Memory B cell (primary cell): ENCODE results near the gene ABCG1.

Experiments
- ATAC-seq: fragments of 150-1000 bp; cut with Tn5 transposase; 2 replicates; pipeline ENCODE4 v1.10.0; 2021; ENCODE audit warnings: low read depth, mild to moderate bottlenecking, moderate library complexity
- DNase-seq, 2 donors: peaks; one replicate each; pipeline ENCODE4 v3.0.0; 2022; ENCODE audit warnings: low spot score in 2 of 2
- H3K27ac Mint-ChIP-seq: one replicate; pipeline ENCODE4 v1.8.0; 2022; ENCODE audit warnings: mild to moderate bottlenecking, moderate library complexity, mixed read lengths
- H3K27me3 Mint-ChIP-seq: one replicate; pipeline ENCODE4 v1.8.0; 2022; ENCODE audit warnings: mixed read lengths
- H3K36me3 Mint-ChIP-seq: one replicate; pipeline ENCODE4 v1.8.0; 2022; ENCODE audit warnings: mild to moderate bottlenecking, mixed read lengths
- H3K4me1 Mint-ChIP-seq: one replicate; pipeline ENCODE4 v1.8.0; 2022; ENCODE audit warnings: mixed read lengths
- H3K4me3 Mint-ChIP-seq: one replicate; pipeline ENCODE4 v1.8.0; 2022; ENCODE audit warnings: mild to moderate bottlenecking, moderate library complexity, mixed read lengths
- H3K9me3 Mint-ChIP-seq: one replicate; pipeline ENCODE4 v1.8.0; 2022; ENCODE audit warnings: mixed read lengths

Gene ABCG1

DNA sequence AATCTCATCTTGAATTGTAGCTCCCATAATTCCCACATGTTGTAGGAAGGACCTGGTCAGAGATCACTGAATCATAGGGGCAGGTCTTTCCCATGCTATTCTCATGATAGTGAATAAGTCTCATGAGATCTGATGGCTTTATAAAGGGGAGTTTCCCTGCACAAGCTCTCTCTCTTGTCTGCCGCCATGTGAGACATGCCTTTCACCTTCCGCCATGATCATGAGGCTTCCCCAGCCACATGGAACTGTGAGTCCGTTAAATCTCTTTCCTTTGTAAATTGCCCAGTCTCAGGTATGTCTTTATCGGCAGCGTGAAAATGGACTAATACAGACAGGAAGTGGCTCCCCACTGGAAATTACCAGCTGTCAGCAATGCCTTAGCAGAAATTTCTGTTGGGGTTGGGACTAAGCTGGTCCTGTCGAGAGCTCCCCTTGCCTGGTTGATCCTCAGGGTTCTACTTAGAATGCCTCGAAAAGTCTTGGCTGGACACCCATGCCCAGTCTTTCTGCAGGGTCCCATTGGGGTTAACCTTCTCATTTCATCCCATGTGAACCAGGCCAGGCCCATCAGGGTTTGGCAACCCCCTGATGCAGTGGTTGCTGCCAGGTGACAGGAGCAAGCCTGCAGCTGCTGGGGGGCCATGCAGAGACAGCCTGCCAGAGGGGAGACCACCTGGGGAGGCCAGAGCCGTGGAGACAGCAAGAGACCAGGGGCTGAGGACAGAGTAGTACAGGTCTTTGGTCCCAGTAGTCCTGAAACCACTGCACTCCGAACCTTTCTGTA, 2.8 kb upstream of the ABCG1 start:
- H3K27me3 Mint-ChIP-seq: peaks cover 2% of the 10 kb centered on the region
- H3K27ac Mint-ChIP-seq: no peak overlapping the region
- no peak overlapping the region for H3K4me3 Mint-ChIP-seq
- no peaks in the 10 kb centered on the region for H3K36me3 Mint-ChIP-seq
- ATAC-seq (no peak), DNase-seq (no peak)
- H3K4me1 Mint-ChIP-seq: peaks cover 5% of the 10 kb centered on the region
- no peaks in the 10 kb centered on the region for H3K9me3 Mint-ChIP-seq

DNA sequence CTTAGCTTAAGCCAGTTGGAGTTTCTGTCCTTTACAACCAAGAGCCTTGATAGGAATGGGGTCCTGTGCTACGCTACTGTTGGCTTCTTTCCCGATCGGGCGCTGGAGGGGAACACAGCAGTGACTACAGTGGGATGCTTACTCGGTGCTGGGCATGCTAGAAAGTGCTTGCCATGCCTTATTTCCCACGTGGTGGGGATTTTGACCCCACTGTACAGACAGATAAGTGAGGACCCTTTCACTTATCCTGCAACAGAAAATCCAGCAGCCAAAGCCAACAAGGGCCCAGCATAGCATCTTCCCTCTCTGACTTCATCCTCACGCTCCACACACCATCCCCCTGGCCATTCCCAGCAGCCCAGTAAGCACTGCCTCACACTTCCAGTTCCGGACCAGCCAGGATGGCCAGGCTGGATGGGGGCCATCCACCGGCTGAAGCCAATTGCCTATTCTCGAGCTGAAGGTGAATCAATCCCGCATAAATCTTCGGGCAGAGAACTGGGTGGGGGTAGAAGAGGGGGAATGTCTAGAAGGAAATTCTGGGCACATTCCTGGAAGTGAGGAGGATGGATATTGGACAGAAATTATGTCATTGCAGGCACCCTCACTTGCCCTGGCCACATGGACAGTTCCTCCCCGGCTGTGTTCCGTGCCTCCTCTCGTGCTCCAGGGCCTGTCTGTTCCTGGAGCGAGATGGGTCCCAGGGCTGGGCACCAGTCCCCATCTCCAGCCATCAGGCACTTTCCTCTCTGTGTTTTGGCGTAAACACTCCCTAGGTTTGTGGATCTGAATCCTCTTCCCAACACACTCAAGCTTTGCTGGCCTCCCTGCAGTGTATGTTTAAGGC, 2.0 kb upstream of the ABCG1 start:
- H3K4me3 Mint-ChIP-seq: no peak overlapping the region
- H3K27me3 Mint-ChIP-seq: no peaks in the 10 kb centered on the region
- peaks cover 1% of the 10 kb centered on the region for H3K36me3 Mint-ChIP-seq
- peaks cover 9% of the 10 kb centered on the region for H3K4me1 Mint-ChIP-seq
- H3K9me3 Mint-ChIP-seq: no peaks in the 10 kb centered on the region
- ATAC-seq: no peak
- H3K27ac Mint-ChIP-seq: peak overlapping the region; percentile 26
- DNase-seq: no peak

DNA sequence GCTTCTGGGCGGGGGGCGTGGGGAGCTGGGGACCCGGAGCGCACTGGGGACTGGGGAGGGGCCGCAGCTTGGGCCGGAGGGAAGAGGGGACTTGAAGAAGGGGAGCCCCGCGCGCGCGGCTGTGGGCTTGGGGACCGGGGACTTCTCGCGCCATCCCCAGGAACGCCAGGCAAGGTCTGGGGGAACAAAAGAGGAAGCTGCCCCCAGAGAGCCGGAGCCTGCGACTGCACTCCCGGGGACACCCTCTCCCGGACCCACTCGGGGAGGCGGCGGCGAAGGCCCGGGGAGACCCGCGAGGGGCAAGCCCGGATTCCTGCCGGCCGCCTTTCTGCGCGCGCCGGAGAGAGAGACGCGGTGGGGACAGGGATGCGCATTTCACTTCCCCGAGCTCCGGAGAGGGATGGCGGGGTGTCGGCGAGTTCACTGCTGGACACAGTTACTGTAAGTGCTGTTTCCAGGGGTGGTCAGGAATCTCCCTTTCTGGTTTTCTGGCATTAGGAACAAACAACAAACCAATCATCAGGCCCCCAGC, 732 bp downstream of the ABCG1 start:
- peaks cover 21% of the 10 kb centered on the region for H3K4me1 Mint-ChIP-seq
- H3K27ac Mint-ChIP-seq: peak overlapping the region; percentile 95
- H3K4me3 Mint-ChIP-seq: peak overlapping the region; percentile 93
- DNase-seq (peak in 1 of 2 donors; percentile 58), ATAC-seq (peak; percentile 20)
- no peaks in the 10 kb centered on the region for H3K27me3 Mint-ChIP-seq
- peaks cover 10% of the 10 kb centered on the region for H3K36me3 Mint-ChIP-seq
- H3K9me3 Mint-ChIP-seq: no peaks in the 10 kb centered on the region

DNA sequence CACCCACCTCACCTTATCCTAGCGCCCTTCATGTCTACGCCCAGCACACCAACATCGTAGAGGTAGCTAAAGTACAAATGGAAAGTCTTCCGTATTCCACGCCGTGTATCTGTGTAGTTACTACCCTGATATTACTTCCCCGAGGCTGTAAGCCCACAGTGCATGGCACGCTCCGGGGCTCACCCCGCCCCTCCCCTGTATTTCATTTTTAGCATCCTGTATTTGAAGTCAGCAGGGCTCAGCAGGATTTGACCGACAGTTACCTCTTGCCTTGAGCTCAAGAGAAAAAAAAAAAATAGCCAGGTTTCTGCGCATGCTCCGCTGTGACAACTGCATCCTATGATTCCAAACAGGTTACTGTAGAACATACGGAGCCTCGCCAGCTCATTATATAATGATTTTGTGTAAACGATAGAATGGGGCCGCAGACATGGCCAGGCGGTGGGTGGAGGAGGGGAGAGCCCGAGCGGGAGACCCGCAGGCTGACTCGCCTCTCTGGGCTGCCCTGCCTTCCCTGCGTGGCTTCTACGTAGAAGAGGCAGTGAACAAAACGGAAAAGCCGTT, 1.3 kb downstream of the ABCG1 start:
- peak; percentile 83 for ATAC-seq
- Mint-ChIP-seq H3K4me3 (peak overlapping the region; percentile 93), H3K27me3 (no peaks in the 10 kb centered on the region), H3K27ac (peak overlapping the region; percentile 95), H3K36me3 (peaks cover 10% of the 10 kb centered on the region), H3K9me3 (no peaks in the 10 kb centered on the region), H3K4me1 (peaks cover 21% of the 10 kb centered on the region)
- DNase-seq: peak; percentile 67 to 82

DNA sequence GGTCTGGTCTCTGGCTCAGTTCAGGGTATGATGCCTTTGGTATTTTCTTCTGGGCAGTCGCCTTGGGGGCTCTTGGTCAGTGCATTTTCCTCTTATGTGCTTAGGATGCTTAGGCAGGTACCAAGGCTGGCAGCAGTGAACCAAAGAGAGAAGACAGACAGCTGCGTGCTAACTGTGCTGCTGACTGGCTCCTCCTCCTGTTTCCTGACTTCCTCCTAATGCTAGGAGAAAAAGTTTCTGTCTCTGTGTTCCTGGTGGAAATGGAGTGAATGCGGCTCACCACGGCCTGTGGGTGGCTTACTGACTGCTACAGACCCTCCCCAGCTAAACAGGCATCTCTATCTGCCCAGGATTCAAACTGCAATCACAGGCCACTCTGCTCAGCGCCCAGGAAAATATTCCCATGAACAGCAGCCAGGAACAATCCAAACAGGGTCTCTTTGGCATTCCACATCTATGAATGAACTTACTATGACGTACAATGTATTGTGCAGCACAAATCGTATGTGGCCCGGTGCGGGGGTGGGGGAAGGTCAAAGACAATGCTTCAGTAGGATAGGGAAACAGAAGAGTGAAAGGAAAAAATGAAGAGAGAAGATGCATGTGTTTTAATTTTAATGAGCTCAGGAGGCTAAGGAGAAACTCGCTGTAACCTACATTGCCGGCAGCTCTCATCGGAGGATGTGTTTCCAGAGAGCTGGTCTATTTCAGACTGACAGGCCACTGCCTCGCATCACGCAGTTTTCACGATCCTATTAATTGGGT, 2.8 kb downstream of the ABCG1 start:
- no peak overlapping the region for H3K4me3 Mint-ChIP-seq
- no peaks in the 10 kb centered on the region for H3K27me3 Mint-ChIP-seq
- H3K27ac Mint-ChIP-seq: no peak overlapping the region
- ATAC-seq (no peak), DNase-seq (no peak)
- H3K9me3 Mint-ChIP-seq: no peaks in the 10 kb centered on the region
- H3K4me1 Mint-ChIP-seq: peaks cover 25% of the 10 kb centered on the region
- H3K36me3 Mint-ChIP-seq: peaks cover 20% of the 10 kb centered on the region

DNA sequence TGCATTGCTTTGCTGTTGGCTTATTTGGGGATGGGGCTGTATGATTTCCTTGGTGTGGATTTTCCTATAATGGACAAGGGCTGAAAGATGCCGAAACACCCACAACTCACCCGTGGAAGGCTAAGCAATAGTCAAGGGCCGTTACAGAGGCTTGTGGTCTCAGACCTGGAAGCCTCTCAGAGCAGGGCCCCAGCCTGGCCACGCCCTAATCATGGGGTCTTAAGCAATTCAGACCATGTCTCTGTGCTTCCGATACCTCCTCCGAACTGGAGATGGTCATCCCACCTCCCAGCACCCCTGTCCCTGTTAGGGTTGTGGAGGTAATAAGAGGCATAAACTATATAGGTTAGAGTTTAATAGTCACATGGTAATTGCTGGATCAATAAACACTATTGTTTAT, 3.4 kb downstream of the ABCG1 start:
- Mint-ChIP-seq H3K4me1 (peaks cover 26% of the 10 kb centered on the region), H3K36me3 (peaks cover 24% of the 10 kb centered on the region), H3K27me3 (no peaks in the 10 kb centered on the region), H3K9me3 (no peaks in the 10 kb centered on the region), H3K27ac (peak overlapping the region; percentile 13), H3K4me3 (no peak overlapping the region)
- ATAC-seq (no peak), DNase-seq (no peak)

DNA sequence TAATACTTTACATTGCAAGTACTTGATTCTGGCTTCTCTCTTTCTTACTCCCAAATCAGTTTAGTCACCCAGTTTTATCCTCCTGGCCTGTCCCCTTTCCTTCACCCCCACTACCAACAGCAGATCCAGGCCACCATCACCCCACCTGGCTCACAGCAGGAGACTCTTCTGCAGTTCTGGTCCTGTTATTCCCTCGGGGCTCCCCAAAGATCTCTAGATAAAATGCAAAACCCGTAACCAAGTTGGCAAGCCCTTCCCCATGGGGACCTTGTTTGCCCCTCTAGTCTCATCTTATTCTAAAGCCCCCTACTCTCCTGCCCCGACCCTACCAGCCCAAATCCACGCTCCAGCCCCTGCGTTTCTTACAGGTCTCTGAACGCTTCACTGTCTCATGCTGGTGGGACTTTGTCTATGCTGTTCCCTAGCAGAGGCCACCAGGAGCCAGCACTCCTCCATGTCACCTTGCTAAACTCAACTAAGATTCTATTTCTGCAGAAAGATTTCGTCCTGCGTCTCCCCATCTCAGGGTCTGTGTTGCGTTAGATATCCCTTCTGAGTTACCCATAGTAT, 4.0 kb downstream of the ABCG1 start:
- peaks cover 30% of the 10 kb centered on the region for H3K4me1 Mint-ChIP-seq
- H3K27me3 Mint-ChIP-seq: no peaks in the 10 kb centered on the region
- DNase-seq: no peak
- H3K27ac Mint-ChIP-seq: peak overlapping the region; percentile 13
- no peak for ATAC-seq
- peaks cover 29% of the 10 kb centered on the region for H3K36me3 Mint-ChIP-seq
- H3K9me3 Mint-ChIP-seq: no peaks in the 10 kb centered on the region
- no peak overlapping the region for H3K4me3 Mint-ChIP-seq

DNA sequence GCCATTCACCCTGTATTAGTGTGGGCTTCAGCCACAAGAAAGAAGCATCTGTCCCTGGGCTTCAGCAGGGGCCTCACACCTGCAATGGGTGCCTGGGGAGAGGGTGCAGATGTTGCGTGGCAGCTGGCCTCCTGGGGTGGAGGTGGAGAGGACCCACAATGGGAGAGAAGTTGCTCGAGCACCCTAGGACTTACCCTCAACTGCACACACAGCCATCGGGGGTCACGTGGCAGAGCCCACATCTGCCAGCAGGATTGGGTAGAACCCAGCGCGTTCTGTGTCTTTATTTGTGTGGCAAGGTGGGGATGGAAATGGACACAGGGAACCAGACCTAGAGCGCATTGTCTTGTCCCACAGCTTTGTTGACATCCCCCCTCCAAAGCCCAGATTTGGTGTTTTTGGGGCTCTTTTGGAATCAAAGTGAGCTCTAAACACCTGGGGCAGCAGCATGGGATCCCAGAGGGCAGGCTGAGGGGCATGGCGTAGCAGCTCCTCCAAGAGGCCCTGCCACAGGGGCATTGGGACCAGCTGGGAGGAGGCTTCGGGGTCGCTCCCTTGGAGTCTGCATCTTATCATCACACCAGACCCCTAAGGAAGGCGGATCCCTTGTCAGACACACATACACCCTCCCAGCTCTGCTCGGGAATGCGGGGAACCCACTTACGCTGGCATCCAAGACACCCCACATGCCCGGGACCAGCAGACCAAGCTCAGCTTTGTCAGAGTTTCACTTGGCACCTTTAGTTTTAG, 5.1 kb downstream of the ABCG1 start:
- no peak overlapping the region for H3K4me3 Mint-ChIP-seq
- no peak overlapping the region for H3K27ac Mint-ChIP-seq
- H3K36me3 Mint-ChIP-seq: peaks cover 31% of the 10 kb centered on the region
- H3K4me1 Mint-ChIP-seq: peaks cover 35% of the 10 kb centered on the region
- H3K27me3 Mint-ChIP-seq: no peaks in the 10 kb centered on the region
- H3K9me3 Mint-ChIP-seq: no peaks in the 10 kb centered on the region
- DNase-seq (no peak), ATAC-seq (no peak)

DNA sequence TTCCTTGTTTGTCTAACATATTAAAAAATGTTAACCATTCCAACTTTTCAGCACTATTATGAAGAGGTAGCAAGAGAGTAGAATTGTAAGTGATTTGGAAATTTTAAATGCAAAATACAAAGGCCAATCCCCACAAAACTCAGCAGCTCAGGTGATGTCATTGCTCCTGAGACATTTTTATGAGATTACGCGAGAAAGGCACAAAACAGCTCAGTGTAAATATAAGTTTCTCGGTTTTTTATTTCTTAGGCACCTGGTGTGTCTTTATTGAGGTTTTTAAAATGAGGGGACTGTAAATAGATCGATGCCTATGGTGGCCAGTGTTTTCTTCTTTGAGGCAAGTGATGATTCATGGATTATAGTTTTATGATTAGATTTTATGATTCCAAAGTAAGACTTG, 6.1 kb downstream of the ABCG1 start:
- Mint-ChIP-seq H3K27ac (peak overlapping the region; percentile 67), H3K4me3 (no peak overlapping the region), H3K27me3 (no peaks in the 10 kb centered on the region), H3K36me3 (peaks cover 34% of the 10 kb centered on the region), H3K9me3 (no peaks in the 10 kb centered on the region), H3K4me1 (peaks cover 35% of the 10 kb centered on the region)
- ATAC-seq (no peak), DNase-seq (no peak)

DNA sequence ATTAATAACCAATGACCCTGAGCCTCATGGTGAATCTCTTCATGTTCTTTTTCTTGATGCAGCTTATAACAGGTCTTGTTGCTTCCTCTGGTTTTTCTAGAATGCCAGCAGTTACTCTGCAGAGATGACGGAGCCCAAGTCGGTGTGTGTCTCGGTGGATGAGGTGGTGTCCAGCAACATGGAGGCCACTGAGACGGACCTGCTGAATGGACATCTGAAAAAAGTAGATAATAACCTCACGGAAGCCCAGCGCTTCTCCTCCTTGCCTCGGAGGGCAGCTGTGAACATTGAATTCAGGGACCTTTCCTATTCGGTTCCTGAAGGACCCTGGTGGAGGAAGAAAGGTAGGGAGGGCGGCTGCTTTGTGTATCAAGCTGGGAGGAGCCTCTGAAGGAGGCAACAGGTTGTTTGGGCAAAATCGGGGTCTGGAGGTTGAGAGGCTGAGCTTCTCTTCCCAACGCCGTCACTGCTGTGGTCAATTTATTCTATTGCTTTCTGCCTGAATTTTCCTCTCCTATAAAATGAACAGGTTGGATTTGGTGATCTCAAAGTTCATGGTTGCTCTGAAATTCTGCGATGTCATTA, 6.7 kb downstream of the ABCG1 start:
- H3K36me3 Mint-ChIP-seq: peaks cover 34% of the 10 kb centered on the region
- H3K27me3 Mint-ChIP-seq: no peaks in the 10 kb centered on the region
- H3K4me3 Mint-ChIP-seq: no peak overlapping the region
- DNase-seq (no peak), ATAC-seq (no peak)
- peak overlapping the region; percentile 67 for H3K27ac Mint-ChIP-seq
- peaks cover 35% of the 10 kb centered on the region for H3K4me1 Mint-ChIP-seq
- H3K9me3 Mint-ChIP-seq: no peaks in the 10 kb centered on the region

DNA sequence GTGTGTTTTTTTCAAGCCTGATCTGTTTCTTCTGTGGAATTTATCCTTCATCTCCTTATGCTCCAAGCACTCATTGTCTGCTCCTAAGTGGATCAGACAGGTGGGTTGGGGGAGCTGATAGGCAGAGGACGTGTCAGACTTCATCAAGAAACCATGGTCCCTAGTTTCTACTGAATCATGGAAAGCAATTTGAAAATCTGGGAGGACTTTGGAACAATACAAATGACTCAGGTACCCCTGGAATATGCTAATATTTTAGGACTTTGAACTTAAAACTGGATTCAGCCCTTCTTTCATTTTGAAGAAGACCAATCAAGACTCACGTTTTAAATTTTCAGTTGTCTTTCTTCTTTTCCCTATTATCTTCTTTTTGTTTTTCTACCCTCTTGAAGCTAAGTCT, 7.7 kb downstream of the ABCG1 start:
- H3K27ac Mint-ChIP-seq: peak overlapping the region; percentile 90
- H3K9me3 Mint-ChIP-seq: no peaks in the 10 kb centered on the region
- H3K36me3 Mint-ChIP-seq: peaks cover 34% of the 10 kb centered on the region
- H3K4me1 Mint-ChIP-seq: peaks cover 38% of the 10 kb centered on the region
- no peak for ATAC-seq
- DNase-seq: no peak
- no peaks in the 10 kb centered on the region for H3K27me3 Mint-ChIP-seq
- no peak overlapping the region for H3K4me3 Mint-ChIP-seq

DNA sequence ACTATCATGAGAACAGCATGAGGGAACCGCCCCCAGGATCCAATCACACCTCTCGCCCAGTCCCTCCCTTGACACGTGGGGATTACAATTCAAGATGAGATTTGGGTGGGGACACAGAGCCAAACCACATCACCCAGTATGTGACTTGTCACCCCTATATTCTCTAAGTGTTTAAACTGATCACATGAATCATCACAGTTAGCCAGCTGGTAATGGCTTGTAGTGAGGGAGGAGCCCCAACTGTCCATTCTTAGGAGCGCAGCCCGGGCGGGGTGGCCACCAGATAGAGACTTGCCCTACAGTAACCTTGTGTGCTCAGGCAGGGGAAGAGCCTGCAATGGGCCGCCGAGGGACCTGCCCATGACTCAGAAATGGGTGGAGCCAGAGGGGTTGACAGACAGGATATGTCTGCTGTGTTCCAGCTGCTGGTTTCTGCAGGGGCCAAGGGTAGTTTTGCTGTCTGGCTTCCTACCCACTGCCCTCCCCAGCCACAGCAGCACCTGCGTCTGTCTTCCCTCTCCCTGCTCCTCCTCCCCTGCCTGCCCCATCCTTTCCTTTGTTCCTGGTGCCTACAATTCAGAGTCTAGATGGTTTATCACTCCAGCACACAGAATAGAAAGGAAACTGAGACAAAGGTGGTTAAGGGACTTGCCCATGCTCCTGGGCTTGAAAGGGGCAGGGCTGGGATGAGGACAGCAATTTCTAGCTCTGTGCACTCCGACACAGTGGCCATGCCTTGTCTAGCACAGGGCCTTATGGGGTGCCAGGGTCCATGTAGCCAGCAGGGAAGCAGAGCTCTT, 9.2 kb downstream of the ABCG1 start:
- DNase-seq: peak; percentile 80 to 83
- peak overlapping the region; percentile 25 for H3K4me3 Mint-ChIP-seq
- no peaks in the 10 kb centered on the region for H3K27me3 Mint-ChIP-seq
- peaks cover 37% of the 10 kb centered on the region for H3K4me1 Mint-ChIP-seq
- peak overlapping the region; percentile 90 for H3K27ac Mint-ChIP-seq
- no peaks in the 10 kb centered on the region for H3K9me3 Mint-ChIP-seq
- peaks cover 28% of the 10 kb centered on the region for H3K36me3 Mint-ChIP-seq
- ATAC-seq: peak; percentile 80
